ENCODE measurements around the gene NUP54.

The NUP54 gene

GRCh38 chr4:76195326-76195725, 47.1 kb upstream of the NUP54 start:
- no peak overlapping the region for H3K27ac ChIP-seq (ENCODE audit: low read depth, low read length)
- H3K4me3 ChIP-seq (ENCODE audit: low read length), result no peak overlapping the region
- H3K9me3 ChIP-seq (ENCODE audit: control insufficient read depth, insufficient read depth, low read length), result no peaks in the 10 kb centered on the region
- H3K9me2 ChIP-seq (replicated peaks; ENCODE audit: control insufficient read depth, low read length), result no peaks in the 10 kb centered on the region
- H3K36me3 ChIP-seq (ENCODE audit: control insufficient read depth, low read length), result no peaks in the 10 kb centered on the region
- H3K4me2 ChIP-seq (ENCODE audit: low read length), result no peak overlapping the region
- peaks cover 6% of the 10 kb centered on the region; the same call in 1 of the 2 replicates for H3F3A ChIP-seq (ENCODE audit: control insufficient read depth, insufficient read depth)
- no peaks in the 10 kb centered on the region for H3K79me2 ChIP-seq (ENCODE audit: control insufficient read depth, low read length)
- H3K27me3 ChIP-seq (ENCODE audit: control insufficient read depth, low read length), result no peaks in the 10 kb centered on the region
- peaks cover 25% of the 10 kb centered on the region for H3K4me1 ChIP-seq (ENCODE audit: control insufficient read depth, low read length)
- TF ChIP-seq CTCF (IDR thresholded peaks at IDR 0.05; ENCODE audit: low read depth, low read length, poor library complexity, severe bottlenecking) (no peak), EZH2phosphoT487 (IDR thresholded peaks at IDR 0.05; ENCODE audit: borderline replicate concordance, low read length) (no peak)
- H4K20me1 ChIP-seq (ENCODE audit: control insufficient read depth, insufficient read depth, low read depth, low read length), result no peaks in the 10 kb centered on the region

DNA sequence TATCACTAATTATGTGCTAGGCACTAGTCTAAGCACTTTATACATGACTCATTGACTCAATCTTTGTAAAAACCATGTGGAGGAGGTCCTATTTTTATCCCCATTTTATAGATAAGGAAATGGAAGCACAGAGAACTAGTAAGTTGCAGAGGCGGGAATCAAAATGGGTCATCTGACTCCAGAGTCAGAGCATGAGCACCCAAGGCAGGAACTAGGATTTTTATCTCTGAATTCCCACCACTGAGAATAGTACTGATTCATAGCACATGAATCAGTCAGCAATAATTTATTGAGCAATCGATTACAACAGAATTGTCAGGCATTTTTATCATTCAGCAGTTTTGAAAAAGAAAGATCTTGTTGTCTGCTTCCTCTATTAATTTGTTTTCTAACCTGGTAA, 46.1 kb upstream of the NUP54 start:
- H3K27ac ChIP-seq (ENCODE audit: low read depth, low read length), result no peak overlapping the region
- H3K79me2 ChIP-seq (ENCODE audit: control insufficient read depth, low read length), result no peaks in the 10 kb centered on the region
- H4K20me1 ChIP-seq (ENCODE audit: control insufficient read depth, insufficient read depth, low read depth, low read length), result no peaks in the 10 kb centered on the region
- H3K4me3 ChIP-seq (ENCODE audit: low read length), result no peak overlapping the region
- TF ChIP-seq EZH2phosphoT487 (IDR thresholded peaks at IDR 0.05; ENCODE audit: borderline replicate concordance, low read length) (no peak), CTCF (IDR thresholded peaks at IDR 0.05; ENCODE audit: low read depth, low read length, poor library complexity, severe bottlenecking) (no peak)
- H3K36me3 ChIP-seq (ENCODE audit: control insufficient read depth, low read length), result no peaks in the 10 kb centered on the region
- peaks cover 15% of the 10 kb centered on the region for H3K4me1 ChIP-seq (ENCODE audit: control insufficient read depth, low read length)
- no peak overlapping the region for H3K4me2 ChIP-seq (ENCODE audit: low read length)
- no peaks in the 10 kb centered on the region for H3K9me2 ChIP-seq (replicated peaks; ENCODE audit: control insufficient read depth, low read length)
- no peaks in the 10 kb centered on the region for H3K27me3 ChIP-seq (ENCODE audit: control insufficient read depth, low read length)
- peaks cover 5% of the 10 kb centered on the region; the same call in 1 of the 2 replicates for H3F3A ChIP-seq (ENCODE audit: control insufficient read depth, insufficient read depth)
- no peaks in the 10 kb centered on the region for H3K9me3 ChIP-seq (ENCODE audit: control insufficient read depth, insufficient read depth, low read length)

- Histone ChIP-seq H3K36me3 (ENCODE audit: control insufficient read depth, low read length) (no peaks in the 10 kb centered on the region), H3K4me3 (ENCODE audit: low read length) (no peak overlapping the region), H3K4me1 (ENCODE audit: control insufficient read depth, low read length) (no peaks in the 10 kb centered on the region), H3K79me2 (ENCODE audit: control insufficient read depth, low read length) (no peaks in the 10 kb centered on the region), H3K27me3 (ENCODE audit: control insufficient read depth, low read length) (no peaks in the 10 kb centered on the region), H3F3A (ENCODE audit: control insufficient read depth, insufficient read depth) (no peaks in the 10 kb centered on the region), H3K4me2 (ENCODE audit: low read length) (no peak overlapping the region), H3K9me3 (ENCODE audit: control insufficient read depth, insufficient read depth, low read length) (no peaks in the 10 kb centered on the region), H3K9me2 (replicated peaks; ENCODE audit: control insufficient read depth, low read length) (no peaks in the 10 kb centered on the region), H4K20me1 (ENCODE audit: control insufficient read depth, insufficient read depth, low read depth, low read length) (no peaks in the 10 kb centered on the region), H3K27ac (ENCODE audit: low read depth, low read length) (no peak overlapping the region)
- TF ChIP-seq CTCF (IDR thresholded peaks at IDR 0.05; ENCODE audit: low read depth, low read length, poor library complexity, severe bottlenecking) (no peak), EZH2phosphoT487 (IDR thresholded peaks at IDR 0.05; ENCODE audit: borderline replicate concordance, low read length) (no peak)
These were observed 44.0 kb upstream of the NUP54 start for GRCh38 chr4:76192236-76192635.

- no peaks in the 10 kb centered on the region for H4K20me1 ChIP-seq (ENCODE audit: control insufficient read depth, insufficient read depth, low read depth, low read length)
- no peak overlapping the region for H3K4me2 ChIP-seq (ENCODE audit: low read length)
- H3K36me3 ChIP-seq (ENCODE audit: control insufficient read depth, low read length), result no peaks in the 10 kb centered on the region
- no peak for TF ChIP-seq CTCF (IDR thresholded peaks at IDR 0.05; ENCODE audit: low read depth, low read length, poor library complexity, severe bottlenecking)
- no peaks in the 10 kb centered on the region for H3K9me3 ChIP-seq (ENCODE audit: control insufficient read depth, insufficient read depth, low read length)
- no peaks in the 10 kb centered on the region for H3F3A ChIP-seq (ENCODE audit: control insufficient read depth, insufficient read depth)
- H3K4me1 ChIP-seq (ENCODE audit: control insufficient read depth, low read length), result no peaks in the 10 kb centered on the region
- no peaks in the 10 kb centered on the region for H3K79me2 ChIP-seq (ENCODE audit: control insufficient read depth, low read length)
- H3K27ac ChIP-seq (ENCODE audit: low read depth, low read length), result no peak overlapping the region
- no peak overlapping the region for H3K4me3 ChIP-seq (ENCODE audit: low read length)
- no peaks in the 10 kb centered on the region for H3K27me3 ChIP-seq (ENCODE audit: control insufficient read depth, low read length)
- H3K9me2 ChIP-seq (replicated peaks; ENCODE audit: control insufficient read depth, low read length), result no peaks in the 10 kb centered on the region
These were observed 40.4 kb upstream of the NUP54 start for GRCh38 chr4:76188557-76188956.

All from DOHH2 (cell line).